Left ventricle myocardium superior (tissue), 1 donor: ENCODE results near the gene THOC5. TPM values are rescaled to one million over a fixed set of nuclear protein-coding genes. Genes with fewer than 3 reads are reported as not detected.

ENCODE experiments used
- total RNA-seq: library from RNA; stranded (reverse); fragmentation: NEBNext Ultra II Directional; extraction: Animal tissue kit (Norgen Biotek cat#: 25700); gene quantifications from one replicate; pipeline ENCODE4 v1.2.1, GENCODE V29; 2021
- donor health status: DM: no; HTN: yes; CAD: no; lungs with severe emphysema.

The THOC5 gene
- total RNA-seq, 1 donor from 2014 or later, result 41.5 TPM

Other genes with a start within 250 kb of the THOC5 start
- 23.2 TPM for gene GAS2L1, start 247.1 kb downstream of the THOC5 start, total RNA-seq
- 1.2 TPM for gene RASL10A, start 238.1 kb downstream of the THOC5 start, total RNA-seq
- gene AP1B1, start 165.2 kb downstream of the THOC5 start, total RNA-seq, result 30.0 TPM
- gene RFPL1, start 115.2 kb downstream of the THOC5 start, total RNA-seq, result not detected
- gene NEFH, start 73.5 kb downstream of the THOC5 start, total RNA-seq, result 0.12 TPM
- 18.3 TPM for gene NIPSNAP1, start 27.4 kb upstream of the THOC5 start, total RNA-seq
- gene NF2, start 49.9 kb upstream of the THOC5 start, total RNA-seq, result 53.8 TPM
- gene CABP7, start 166.2 kb upstream of the THOC5 start, total RNA-seq, result not detected
- 21.6 TPM for gene ZMAT5, start 213.2 kb upstream of the THOC5 start, total RNA-seq
- gene UQCR10, start 213.6 kb upstream of the THOC5 start, total RNA-seq, result 402 TPM